ENCODE measurements around the gene FGF12. TPM values are rescaled to one million over a fixed set of nuclear protein-coding genes. Genes with fewer than 3 reads are reported as not detected.

Gene FGF12
- total RNA-seq, 8 experiments from 2014 or later, result 8.2 to 173 (median 21.6) TPM

DNA sequence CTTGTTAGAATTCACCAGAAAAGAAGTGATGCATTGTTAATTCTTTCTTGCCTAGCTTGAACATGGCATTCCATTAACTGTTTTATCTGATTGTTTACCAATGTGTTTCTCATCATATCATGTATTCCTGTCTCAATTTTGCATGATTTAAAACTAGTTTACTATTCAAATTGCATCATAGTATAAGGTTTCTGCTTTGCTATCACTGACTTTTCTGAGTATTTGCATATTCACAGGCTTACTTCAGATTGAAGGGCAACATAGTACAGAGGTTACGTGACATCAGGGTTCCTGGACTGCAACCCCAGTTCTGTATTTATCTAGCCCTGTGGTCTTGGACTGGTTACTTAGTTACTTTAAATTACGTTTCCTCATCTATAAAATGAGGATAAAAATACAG lies 561.8 kb downstream of the FGF12 start:
- WGBS, 10 experiments, result 33 to 100% (median 79%) methylated on average over 1 to 2 of the region's 2 CpGs
- Histone ChIP-seq H3K4me3 (no peak overlapping the region), H3K4me1 (replicated peaks in 1 of 2) (peaks cover 6 to 14% of the 10 kb centered on the region in 2 donors), H3K27ac (no peak overlapping the region)
- in situ Hi-C loops (cut with MboI; ENCODE audit: low pct_unique_long_range_greater_than_20kb in 2 of 9, low sequenced_read_pairs in 9 of 9, unreplicated experiment in 9 of 9), result no loop called here
- peak in 3 of 8 experiments; percentile 69 to 95 (median 91) for ATAC-seq (replicated peaks in 6 of 8)

DNA sequence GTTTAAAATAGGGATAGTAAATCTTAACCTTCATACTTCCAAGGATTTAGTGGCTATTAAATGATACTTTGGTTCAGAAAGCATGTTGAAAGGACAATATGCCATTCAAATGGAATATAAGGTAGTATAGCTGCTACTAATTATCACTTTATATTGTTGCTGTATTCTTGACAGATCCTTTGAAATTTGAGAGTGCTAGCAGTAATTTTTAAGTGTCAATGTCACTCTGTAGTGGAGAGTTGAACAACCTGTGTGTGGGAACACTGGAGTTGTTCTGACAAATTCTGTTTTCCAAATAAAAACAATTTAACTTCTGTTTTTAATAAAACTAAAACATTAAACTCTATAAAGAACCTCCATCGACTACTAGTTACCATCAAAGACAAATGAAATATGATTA lies 565.7 kb downstream of the FGF12 start:
- Histone ChIP-seq H3K4me3 (no peak overlapping the region), H3K4me1 (replicated peaks in 1 of 2) (peaks cover 6 to 10% of the 10 kb centered on the region in 2 donors), H3K27ac (no peak overlapping the region)
- in situ Hi-C loops (cut with MboI; ENCODE audit: low pct_unique_long_range_greater_than_20kb in 2 of 9, low sequenced_read_pairs in 9 of 9, unreplicated experiment in 9 of 9), result no loop called here
- no peak for ATAC-seq (replicated peaks in 6 of 8)
- 0 to 94% (median 50%) methylated on average over 1 of the region's 1 CpG; no CpG with 5 or more reads in 1 of the 10 experiments for WGBS, 10 experiments

DNA sequence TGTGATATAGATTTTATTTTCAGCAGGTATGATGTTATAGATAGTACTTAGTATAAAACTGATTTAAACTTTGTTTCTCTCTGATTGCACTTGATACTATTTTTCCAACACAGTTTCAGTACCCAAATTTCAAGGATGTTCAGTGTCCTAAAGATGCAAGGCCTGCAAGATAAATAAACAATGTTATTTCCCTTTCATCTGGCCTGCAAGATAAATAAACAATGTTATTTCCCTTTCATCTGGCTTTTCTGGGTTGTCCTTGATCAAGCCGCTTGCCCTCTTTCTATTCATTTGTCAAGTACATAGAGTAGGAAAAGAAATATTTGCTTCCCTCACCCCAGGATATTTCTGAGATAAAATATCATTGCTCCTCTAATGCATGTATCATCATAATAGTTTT lies 571.0 kb downstream of the FGF12 start:
- Histone ChIP-seq H3K4me3 (no peak overlapping the region), H3K4me1 (replicated peaks in 1 of 2) (no peaks in the 10 kb centered on the region), H3K27ac (no peak overlapping the region)
- ATAC-seq (replicated peaks in 6 of 8), result no peak
- 40 to 100% (median 84%) methylated on average over 1 of the region's 1 CpG for WGBS, 10 experiments
- in situ Hi-C loops (cut with MboI; ENCODE audit: low pct_unique_long_range_greater_than_20kb in 2 of 9, low sequenced_read_pairs in 9 of 9, unreplicated experiment in 9 of 9), result no loop called here

DNA sequence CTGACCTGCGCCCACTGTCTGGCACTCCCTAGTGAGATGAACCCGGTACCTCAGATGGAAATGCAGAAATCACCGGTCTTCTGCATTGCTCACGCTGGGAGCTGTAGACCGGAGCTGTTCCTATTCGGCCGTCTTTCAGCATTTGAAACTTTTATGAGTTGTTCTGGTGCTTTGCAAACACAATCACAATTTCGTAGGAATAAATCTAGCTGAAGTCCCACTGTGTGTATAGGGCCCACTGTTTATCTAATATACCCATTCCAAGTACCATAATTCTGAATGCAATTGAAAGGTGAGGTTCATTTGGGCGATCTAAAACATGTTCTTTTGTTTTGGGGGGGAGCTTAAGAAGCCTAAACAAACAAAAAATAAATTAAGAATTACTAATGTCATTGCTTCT lies 572.1 kb downstream of the FGF12 start:
- 0 to 83% (median 31%) methylated on average over 1 to 5 of the region's 9 CpGs; no CpG with 5 or more reads in 1 of the 10 experiments for WGBS, 10 experiments
- ATAC-seq (replicated peaks in 6 of 8), result no peak
- in situ Hi-C loops (cut with MboI; ENCODE audit: low pct_unique_long_range_greater_than_20kb in 2 of 9, low sequenced_read_pairs in 9 of 9, unreplicated experiment in 9 of 9), result no loop called here
- Histone ChIP-seq H3K4me3 (peak overlapping the region; percentile 21 to 37 (median 33)), H3K27ac (no peak overlapping the region), H3K4me1 (replicated peaks in 1 of 2) (no peaks in the 10 kb centered on the region)

DNA sequence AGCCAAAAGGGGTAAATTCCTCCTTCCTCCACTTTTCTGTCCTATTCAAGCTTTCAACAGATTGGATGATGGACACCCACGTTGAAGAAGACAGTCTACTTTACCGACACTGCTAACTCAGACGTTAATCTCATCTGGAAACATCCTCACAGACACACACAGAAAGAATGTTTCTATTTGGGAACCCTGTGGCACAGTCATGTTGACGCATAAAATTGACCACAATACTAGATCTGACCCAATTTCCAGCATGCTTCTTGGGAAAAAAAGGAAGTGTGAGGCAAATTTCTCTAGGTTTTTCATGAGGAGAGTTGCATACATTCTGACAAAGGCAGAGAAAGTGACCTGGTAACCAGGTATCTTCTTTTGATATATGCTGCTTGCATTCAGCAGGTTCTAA lies 594.1 kb downstream of the FGF12 start:
- no peaks in the 10 kb centered on the region for H3K4me1 ChIP-seq (replicated peaks in 1 of 2)
- no peak overlapping the region for H3K4me3 ChIP-seq
- ATAC-seq (replicated peaks in 6 of 8), result no peak
- 11 to 100% (median 90%) methylated on average over 1 to 4 of the region's 4 CpGs; no CpG with 5 or more reads in 1 of the 10 experiments for WGBS, 10 experiments
- no peak overlapping the region for H3K27ac ChIP-seq
- in situ Hi-C loops (cut with MboI; ENCODE audit: low pct_unique_long_range_greater_than_20kb in 2 of 9, low sequenced_read_pairs in 9 of 9, unreplicated experiment in 9 of 9), result no loop called here

DNA sequence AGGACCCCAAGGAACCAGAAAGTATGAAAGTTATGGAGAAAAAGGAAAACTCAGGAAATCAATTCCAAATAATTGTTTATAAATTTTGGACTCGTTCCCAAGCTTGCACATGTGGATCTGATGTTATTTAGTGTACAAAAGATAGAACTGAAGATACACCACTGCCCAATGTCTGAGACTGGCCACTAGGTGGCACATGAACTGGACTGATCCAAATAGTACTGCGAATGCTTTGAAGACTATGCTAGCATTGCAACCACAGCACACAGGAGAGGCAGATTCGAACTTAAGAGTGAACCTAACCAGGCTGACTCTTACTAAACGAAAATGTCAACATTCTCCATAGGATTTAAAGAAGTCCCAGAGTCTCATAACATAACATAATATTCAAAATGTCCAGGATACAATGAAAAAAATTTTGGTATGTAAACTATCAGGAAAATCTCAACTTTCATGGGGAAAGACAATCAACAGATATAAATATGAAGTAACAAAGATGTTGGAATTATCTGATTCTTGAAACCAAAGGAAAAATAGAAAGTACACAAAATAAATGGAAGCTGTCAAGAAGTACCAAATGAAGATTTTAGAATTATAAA lies 596.7 kb downstream of the FGF12 start:
- Histone ChIP-seq H3K4me1 (replicated peaks in 1 of 2) (no peaks in the 10 kb centered on the region), H3K4me3 (no peak overlapping the region), H3K27ac (no peak overlapping the region)
- ATAC-seq (replicated peaks in 6 of 8), result peak in 4 of 8 experiments; percentile 62 to 93 (median 86)
- in situ Hi-C loops (cut with MboI; ENCODE audit: low pct_unique_long_range_greater_than_20kb in 2 of 9, low sequenced_read_pairs in 9 of 9, unreplicated experiment in 9 of 9), result no loop called here
- 0 to 54% (median 13%) methylated on average over 2 to 4 of the region's 4 CpGs; no CpG with 5 or more reads in 1 of the 10 experiments for WGBS, 10 experiments

DNA sequence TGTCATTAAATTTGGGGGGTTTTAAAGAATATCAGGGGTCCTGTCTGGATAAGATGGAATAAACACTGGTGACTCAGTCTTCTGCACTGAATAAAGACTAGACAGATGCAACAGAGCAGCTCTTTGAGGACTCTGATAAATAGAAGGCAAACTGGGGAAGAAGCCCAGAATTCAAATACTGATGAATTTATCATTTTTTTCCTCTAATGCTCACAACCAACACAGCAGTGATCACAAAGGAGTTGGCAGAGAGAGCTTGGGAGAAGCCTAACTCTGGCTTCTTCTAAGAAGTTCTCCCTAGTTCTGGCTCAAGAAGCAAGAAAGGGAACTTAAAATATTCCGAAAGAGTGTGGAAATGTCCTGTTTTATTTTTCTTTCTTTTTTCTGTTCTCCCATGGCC lies 597.8 kb downstream of the FGF12 start:
- no peak overlapping the region for H3K27ac ChIP-seq
- in situ Hi-C loops (cut with MboI; ENCODE audit: low pct_unique_long_range_greater_than_20kb in 2 of 9, low sequenced_read_pairs in 9 of 9, unreplicated experiment in 9 of 9), result no loop called here
- no peak overlapping the region for H3K4me3 ChIP-seq
- H3K4me1 ChIP-seq (replicated peaks in 1 of 2), result no peaks in the 10 kb centered on the region
- WGBS, 10 experiments, result 38 to 100% (median 70%) methylated on average over 1 of the region's 1 CpG; no CpG with 5 or more reads in 4 of the 10 experiments
- no peak for ATAC-seq (replicated peaks in 6 of 8)

DNA sequence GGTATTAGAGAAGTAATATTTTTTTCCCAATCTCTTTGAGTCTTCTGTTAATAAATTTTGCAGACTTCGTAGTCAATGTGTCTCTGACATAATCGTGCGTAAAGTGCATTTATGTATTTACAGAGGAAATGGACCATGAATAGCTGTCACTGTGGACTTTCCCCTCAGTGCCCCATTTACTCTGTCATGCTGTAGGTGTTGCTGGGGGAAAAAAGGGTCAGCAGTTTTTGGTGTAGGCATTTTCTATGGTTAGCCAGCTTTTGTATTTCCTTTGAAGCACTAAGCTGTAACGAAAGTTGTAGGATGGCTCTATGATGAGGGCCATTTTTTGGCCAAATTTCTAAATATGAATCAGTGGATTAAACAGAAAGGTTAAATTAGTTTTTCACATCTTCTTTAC lies 598.4 kb downstream of the FGF12 start:
- H3K4me1 ChIP-seq (replicated peaks in 1 of 2), result no peaks in the 10 kb centered on the region
- ATAC-seq (replicated peaks in 6 of 8), result no peak
- no peak overlapping the region for H3K4me3 ChIP-seq
- no peak overlapping the region for H3K27ac ChIP-seq
- WGBS, 10 experiments, result 34 to 93% (median 62%) methylated on average over 3 to 4 of the region's 4 CpGs
- in situ Hi-C loops (cut with MboI; ENCODE audit: low pct_unique_long_range_greater_than_20kb in 2 of 9, low sequenced_read_pairs in 9 of 9, unreplicated experiment in 9 of 9), result no loop called here

DNA sequence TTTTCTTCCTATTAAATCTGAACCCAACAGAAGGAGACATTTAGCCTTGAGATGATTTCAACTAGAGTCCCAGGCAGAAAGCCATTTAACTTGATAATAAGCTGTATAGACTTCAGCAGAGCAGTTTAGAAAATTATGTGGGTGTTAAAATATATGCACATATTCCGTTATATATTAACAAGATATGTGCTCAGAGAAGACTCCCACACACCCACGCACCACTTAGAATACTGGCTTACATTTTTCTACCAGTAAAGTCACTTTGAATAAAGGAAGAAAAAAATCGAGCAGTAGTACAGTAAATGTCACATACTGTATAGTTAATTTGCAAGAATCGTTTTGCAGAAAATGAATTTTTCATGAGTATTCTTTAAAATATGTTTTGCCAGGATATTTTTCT lies 599.3 kb downstream of the FGF12 start:
- in situ Hi-C loops (cut with MboI; ENCODE audit: low pct_unique_long_range_greater_than_20kb in 2 of 9, low sequenced_read_pairs in 9 of 9, unreplicated experiment in 9 of 9), result no loop called here
- Histone ChIP-seq H3K4me3 (no peak overlapping the region), H3K27ac (no peak overlapping the region), H3K4me1 (replicated peaks in 1 of 2) (no peaks in the 10 kb centered on the region)
- ATAC-seq (replicated peaks in 6 of 8), result peak in 4 of 8 experiments; percentile 20 to 81 (median 50)
- WGBS, 10 experiments, result 0 to 87% (median 63%) methylated on average over 1 to 4 of the region's 4 CpGs; no CpG with 5 or more reads in 1 of the 10 experiments

DNA sequence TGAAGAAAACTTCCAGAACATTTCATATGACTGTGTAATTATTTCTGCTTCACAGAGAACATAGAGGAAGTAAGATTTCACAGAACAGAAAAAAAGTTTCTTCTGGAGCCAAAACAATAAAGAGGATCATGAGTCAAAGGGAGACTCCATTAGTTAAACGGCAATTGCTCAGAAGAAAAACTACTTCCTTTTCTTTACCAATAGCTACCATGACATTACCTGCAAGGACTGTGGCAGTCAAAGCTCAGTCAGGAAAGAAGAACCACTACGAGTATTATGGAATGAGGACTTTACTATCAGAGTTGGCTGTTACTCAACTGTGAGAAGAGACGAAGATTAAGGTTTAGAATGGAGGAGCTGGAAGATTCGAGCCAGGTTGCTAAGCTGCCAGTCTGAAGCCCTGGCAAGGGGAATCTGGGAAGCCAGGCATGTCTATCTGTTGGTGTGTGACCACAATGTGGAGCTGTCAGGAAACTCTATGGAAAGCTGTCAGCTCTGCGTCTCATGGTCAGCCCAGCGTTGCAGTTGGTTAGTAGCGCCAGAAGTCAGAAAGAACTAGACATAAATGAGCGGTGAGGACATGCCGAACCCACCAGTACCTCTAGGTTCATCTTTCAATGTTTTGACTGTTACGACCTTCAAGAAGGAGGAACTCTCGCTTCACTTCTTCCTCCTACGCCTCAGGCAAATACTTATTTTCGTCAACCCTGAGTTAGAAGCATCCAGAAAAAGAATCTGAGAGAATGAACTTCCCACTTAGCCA lies 604.3 kb downstream of the FGF12 start:
- in situ Hi-C loops (cut with MboI; ENCODE audit: low pct_unique_long_range_greater_than_20kb in 2 of 9, low sequenced_read_pairs in 9 of 9, unreplicated experiment in 9 of 9), result loop anchor here in 1 of 9 experiments (25.0 kb wide), 1 partner anchor 711 kb away; no protein-coding TSS in a partner anchor
- peak in 1 of 8 experiments; percentile 45 for ATAC-seq (replicated peaks in 6 of 8)
- no peak overlapping the region for H3K4me3 ChIP-seq
- no peaks in the 10 kb centered on the region for H3K4me1 ChIP-seq (replicated peaks in 1 of 2)
- WGBS, 10 experiments, result 23 to 97% (median 82%) methylated on average over 2 to 11 of the region's 13 CpGs
- no peak overlapping the region for H3K27ac ChIP-seq

DNA sequence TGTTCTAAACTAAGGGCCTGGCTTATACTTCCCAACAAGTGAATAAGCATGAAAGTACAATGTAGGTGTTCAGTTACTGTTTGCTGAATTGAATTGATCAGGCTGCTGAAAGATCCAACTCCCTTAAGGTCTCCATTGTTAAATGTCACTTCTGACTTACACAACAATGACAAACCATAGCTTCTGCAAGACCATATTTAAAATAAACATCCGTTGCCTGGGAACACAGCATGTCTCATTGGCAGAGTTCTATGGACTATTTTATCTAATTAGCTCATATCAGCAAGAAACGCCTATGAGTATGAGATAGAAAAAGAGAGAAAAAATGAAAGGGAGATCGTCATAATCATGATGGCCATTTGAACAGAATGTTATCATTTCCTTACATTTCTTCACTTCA lies 605.4 kb downstream of the FGF12 start:
- Histone ChIP-seq H3K4me1 (replicated peaks in 1 of 2) (no peaks in the 10 kb centered on the region), H3K4me3 (no peak overlapping the region), H3K27ac (no peak overlapping the region)
- WGBS, 10 experiments, result 14 to 100% (median 85%) methylated on average over 1 to 3 of the region's 3 CpGs; no CpG with 5 or more reads in 2 of the 10 experiments
- ATAC-seq (replicated peaks in 6 of 8), result no peak
- in situ Hi-C loops (cut with MboI; ENCODE audit: low pct_unique_long_range_greater_than_20kb in 2 of 9, low sequenced_read_pairs in 9 of 9, unreplicated experiment in 9 of 9), result loop anchor here in 1 of 9 experiments (25.0 kb wide), 1 partner anchor 710 kb away; no protein-coding TSS in a partner anchor

DNA sequence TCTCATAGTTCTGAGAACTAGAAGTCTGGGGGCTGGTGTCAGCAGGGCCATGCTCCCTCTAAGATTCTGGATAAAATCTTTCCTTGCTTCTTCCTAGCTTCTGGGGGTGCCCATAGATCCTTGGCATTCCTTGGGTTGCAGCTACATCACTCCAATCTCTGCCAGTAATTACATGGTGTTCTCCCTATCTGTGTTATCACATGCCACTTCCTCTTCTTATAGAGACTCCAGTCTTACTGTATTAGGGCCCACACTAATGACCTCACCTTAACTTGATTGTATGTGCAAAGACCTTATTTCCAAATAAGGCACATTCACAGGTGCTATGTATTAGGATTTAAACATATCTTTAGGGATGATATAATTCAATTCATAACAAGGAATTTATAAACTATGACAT lies 618.5 kb downstream of the FGF12 start:
- no peak for ATAC-seq (replicated peaks in 6 of 8)
- in situ Hi-C loops (cut with MboI; ENCODE audit: low pct_unique_long_range_greater_than_20kb in 2 of 9, low sequenced_read_pairs in 9 of 9, unreplicated experiment in 9 of 9), result loop anchor here in 1 of 9 experiments (25.0 kb wide), 1 partner anchor 697 kb away; no protein-coding TSS in a partner anchor
- Histone ChIP-seq H3K4me3 (no peak overlapping the region), H3K27ac (no peak overlapping the region), H3K4me1 (replicated peaks in 1 of 2) (peaks cover 0 to 14% of the 10 kb centered on the region in 2 donors)

DNA sequence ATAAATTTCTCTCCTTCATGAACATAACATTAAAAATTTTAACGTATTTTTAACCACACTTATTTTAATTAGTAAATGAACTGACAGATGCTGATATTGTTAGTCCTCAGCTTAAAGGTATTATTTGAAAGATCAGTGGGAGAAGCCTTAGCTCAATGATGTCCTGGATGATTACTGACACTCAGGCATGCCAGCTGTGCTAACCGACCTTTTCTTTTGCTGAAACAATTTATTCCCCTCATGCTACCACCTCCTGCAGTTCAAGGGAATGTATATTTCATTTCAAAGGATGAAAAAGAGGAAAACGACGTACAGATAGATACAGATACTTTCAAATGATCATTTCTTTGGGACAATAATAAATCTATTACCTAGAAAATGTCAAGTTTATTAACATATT lies 620.8 kb downstream of the FGF12 start:
- Histone ChIP-seq H3K4me3 (no peak overlapping the region), H3K27ac (no peak overlapping the region), H3K4me1 (replicated peaks in 1 of 2) (peaks cover 0 to 14% of the 10 kb centered on the region in 2 donors)
- WGBS, 10 experiments, result 15 to 73% (median 38%) methylated on average over 2 to 4 of the region's 4 CpGs
- in situ Hi-C loops (cut with MboI; ENCODE audit: low pct_unique_long_range_greater_than_20kb in 2 of 9, low sequenced_read_pairs in 9 of 9, unreplicated experiment in 9 of 9), result loop anchor here in 1 of 9 experiments (25.0 kb wide), 1 partner anchor 694 kb away; no protein-coding TSS in a partner anchor
- ATAC-seq (replicated peaks in 6 of 8), result no peak

Measured in motor neuron (in vitro differentiated cells).